HG03175 (cell line): ENCODE data around the gene PTCH2.
A peak's percentile ranks its signal among the peaks of the same experiment; 100 is the strongest.

Experiments used
- ATAC-seq: cut with Tn5 transposase; IDR thresholded peaks from one replicate; pipeline ENCODE4 v1.9.1; 2021; ENCODE audit warnings: mild to moderate bottlenecking, moderate library complexity; ENCODE audit not compliant: unreplicated experiment

Gene PTCH2

GRCh38 chr1:44784094-44785028, 58.7 kb downstream of the PTCH2 start:
- ATAC-seq = no peak

DNA sequence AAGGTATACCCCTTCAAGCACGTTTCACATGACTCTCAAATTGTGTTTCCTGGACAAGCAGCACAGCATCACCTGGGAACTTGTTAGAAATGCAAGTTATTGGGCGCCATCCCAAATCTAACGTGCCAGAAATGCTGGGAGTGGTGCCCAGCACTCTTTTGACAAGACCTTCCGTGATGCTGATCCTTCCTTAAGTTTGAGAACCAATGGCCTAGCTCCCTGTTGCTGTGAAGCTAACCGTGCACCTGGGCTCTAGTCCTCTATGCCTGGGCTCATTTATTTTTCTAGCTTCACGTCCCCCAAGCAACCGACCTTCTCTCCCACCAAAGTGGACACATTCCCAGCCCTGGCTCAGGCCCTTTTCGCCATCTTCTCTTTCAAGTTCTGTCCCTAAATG, 59.4 kb downstream of the PTCH2 start:
- ATAC-seq = no peak

DNA sequence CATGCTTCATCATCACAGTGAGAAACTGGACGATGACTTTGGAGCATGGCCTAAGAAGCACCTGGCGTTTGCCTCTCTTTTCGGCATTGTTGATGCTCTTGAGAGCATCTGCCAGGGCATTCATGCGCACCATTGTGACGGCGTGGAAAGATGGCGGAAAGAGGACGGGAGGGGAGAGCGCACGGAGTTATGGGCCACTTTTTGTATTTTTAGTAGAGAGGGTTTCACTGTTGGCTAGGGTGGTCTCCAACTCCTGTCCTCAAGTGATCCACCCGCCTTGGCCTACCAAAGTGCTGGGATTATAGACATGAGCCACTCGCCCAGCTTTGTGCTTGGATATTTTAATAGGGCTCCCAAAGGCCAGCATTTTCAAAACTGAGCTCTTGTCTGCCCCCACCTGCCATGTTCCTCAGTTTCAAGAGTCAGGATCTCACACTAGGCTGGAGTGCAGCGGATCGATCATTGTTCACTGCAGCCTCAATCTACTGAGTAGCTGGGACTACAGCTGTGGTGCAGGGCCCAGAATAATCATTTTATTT, 62.4 kb downstream of the PTCH2 start:
- no peak for ATAC-seq

DNA sequence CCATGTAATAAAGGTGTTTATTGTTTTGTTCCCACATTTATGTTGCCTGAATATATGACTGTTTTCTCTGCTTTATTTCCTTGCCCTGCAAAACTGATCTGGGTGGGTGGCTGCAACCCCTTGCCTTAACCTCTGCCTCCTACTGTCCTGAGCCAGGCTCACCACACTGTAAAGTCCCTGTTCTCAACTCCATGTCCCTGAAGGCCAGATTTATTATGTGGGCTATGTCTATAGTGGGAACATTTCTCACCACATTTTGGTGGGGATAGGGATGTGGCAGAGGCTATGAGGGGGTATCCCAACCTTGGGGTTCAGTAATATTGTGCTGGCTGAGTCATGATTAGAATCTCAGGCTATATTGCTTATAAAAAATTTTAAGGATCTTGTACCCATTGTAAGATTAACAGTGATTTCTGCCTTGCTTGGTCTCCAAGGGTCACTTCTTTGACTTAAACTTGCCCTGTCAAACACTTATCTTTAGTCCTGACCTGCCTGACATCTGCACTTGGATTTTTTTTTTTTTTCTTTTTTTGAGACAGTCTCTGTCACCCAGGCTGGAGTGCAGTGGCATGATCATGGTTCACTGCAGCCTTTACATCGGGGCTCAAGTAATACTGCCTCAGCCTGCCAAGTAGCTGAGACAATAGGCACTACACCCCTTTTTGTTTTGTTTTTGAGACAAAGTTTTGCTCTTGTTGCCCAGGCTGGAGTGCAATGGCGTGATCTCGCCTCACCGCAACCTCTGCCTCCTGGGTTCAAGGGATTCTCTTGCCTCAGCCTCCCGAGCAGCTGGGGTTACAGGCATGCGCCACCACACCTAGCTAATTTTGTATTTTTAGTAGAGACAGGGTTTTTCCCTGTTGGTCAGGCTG, 64.1 kb downstream of the PTCH2 start:
- no peak for ATAC-seq

DNA sequence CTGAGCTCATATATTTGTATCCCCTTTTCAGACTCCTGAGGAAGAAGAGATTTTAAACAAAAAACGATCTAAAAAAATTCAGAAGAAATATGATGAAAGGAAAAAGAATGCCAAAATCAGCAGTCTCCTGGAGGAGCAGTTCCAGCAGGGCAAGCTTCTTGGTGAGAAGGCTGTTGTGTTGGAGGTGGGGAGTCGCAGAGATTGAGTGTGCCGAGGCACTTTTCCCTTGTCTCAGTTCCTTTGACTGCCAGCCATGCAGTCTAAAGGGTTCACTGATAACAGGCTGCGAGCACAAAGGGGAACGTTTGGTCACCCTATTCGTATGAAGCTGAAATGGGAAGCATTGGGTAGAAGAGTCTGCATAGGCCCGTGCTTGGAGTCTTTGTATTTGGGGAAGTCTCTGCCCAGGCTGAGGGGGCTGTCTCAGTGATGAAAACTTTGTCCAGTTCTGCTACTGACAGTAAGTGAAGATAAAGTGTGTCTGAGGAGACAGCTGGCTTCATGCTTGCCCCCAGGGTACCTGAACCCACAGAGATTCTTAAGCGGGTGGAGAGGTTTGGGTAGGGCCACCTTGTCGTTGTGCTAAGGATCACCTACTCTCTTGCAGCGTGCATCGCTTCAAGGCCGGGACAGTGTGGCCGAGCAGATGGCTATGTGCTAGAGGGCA, 65.0 kb downstream of the PTCH2 start:
- no peak for ATAC-seq

- ATAC-seq = no peak
Observed at GRCh38 chr1:44777547-44777946, 65.5 kb downstream of the PTCH2 start.

DNA sequence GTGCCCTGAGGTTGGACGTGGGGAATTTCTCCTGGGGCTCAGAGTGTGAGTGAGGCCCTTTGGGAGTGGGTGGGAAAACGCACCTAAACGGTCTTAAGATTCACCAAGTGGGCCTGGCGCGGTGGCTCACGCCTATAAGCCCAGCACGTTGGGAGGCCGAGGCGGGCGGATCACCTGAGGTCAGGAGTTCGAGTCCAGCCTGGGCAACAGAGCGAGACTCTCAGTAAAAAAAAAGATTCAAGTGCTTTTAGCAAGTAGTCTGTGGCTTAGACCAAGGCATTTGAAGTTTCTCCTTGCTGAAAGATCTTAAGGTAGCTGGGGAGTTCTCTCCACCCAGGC, 66.4 kb downstream of the PTCH2 start:
- no peak for ATAC-seq

DNA sequence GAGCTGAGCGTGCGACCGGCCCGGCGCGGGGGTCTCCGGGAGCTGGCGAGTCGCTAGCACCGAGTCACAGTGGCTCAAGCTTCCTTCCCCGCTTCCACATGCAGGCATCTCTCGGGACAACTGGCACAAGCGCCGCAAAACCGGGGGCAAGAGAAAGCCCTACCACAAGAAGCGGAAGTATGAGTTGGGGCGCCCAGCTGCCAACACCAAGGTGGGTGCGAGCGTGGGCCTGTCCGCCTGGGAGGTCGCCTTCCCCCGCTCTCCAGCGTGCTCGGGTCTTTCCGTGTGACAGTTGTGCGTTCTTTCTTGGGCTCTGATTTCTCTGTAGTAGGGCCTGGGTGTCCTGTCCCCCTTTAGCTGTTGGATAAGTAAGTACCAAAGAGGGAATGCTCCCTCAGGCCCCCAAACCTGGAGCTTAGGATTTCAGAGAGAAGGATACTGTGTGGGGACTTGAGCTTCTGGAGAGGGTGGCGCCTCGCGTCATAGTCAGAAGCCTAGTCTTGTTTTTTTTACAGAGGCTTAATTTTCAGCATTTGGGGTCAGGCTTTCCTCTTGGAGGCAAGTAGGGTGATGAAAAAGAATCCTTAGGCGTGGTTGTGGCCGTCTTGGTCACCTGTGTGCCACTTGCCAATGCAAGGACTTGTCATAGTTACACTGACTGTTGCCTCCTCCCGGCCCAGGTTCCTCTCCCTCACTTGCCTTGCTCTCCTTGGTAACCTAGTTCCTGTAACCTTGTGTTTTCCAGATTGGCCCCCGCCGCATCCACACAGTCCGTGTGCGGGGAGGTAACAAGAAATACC, 66.9 kb downstream of the PTCH2 start:
- peak; percentile 21 for ATAC-seq

DNA sequence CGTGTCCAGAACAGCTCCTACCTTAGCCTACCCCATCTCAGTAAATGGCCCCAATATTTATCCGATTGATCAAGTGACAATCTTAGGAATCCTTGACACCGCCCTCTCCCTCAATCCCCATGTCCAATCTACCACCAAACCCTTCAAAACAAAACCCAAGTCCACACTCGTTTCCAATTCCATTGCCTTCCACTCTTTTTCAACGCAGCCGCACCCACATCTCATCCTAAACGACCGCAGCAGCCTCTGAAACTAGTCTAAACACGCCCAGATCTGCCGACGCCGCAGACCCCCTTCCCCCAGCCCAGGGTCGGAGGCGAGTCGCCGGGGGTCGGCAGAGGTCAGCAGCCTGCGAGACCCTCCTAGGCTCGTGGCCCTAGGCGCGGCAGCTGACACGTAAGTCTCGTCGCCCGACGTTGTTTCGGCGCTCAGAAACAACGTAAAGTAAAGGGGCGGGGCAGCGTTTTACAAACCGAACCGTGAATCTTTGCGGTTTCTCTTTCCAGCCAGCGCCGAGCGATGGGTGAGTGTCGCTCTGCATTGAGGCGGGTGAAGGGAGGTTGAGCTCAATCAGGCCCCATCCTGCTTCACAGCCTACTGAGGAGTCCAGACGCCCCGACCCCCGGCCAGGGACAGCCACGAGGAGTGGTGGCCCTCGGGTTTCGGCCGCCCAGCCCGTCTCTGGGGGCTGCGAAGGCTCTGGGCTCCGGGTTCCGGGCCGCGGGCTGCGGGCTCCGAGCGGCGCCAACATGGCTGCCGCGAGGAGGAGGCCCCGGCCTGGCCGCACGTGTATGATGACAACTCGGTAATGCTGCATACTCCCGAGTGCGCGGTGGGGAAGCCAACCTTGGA, 67.7 kb downstream of the PTCH2 start, which contains the start of gene RPS8:
TSS of gene RPS8 (plus strand) at position 463 of the 852 bp plus-strand sequence. CDS start at position 520, 57 bp downstream.
- peak; percentile 76 for ATAC-seq
